HEK293 (cell line): ENCODE data around the gene SAE1.

ENCODE experiments used
- CTCF ChIA-PET: fragments of 350-600 bp; formaldehyde crosslinking; extraction: SDS; loops from one replicate; lab custom pipeline; 2021; ENCODE audit warnings: antibody characterized with exemption; lab: Yijun Ruan, JAX
- POLR2A ChIA-PET: fragments of 300-600 bp; formaldehyde crosslinking; extraction: SDS; loops from one replicate; lab custom pipeline; 2020; ENCODE audit warnings: antibody characterized with exemption, inconsistent platforms; lab: Yijun Ruan, JAX
- H3K27ac ChIP-seq: fragments of 200-500 bp; sonication (Bioruptor generic); 2 replicates; pipeline ENCODE4 v1.5.1; 2014; ENCODE audit warnings: low read depth, low read length, control low read depth, inconsistent platforms; ENCODE audit errors: extremely low read depth
- H3K36me3 ChIP-seq, 2 experiments: fragments of 200-500 bp in 1 of 2; sonication (Bioruptor generic) in 1 of 2; 1 replicate in 1 of 2; 2 replicates in 1 of 2; pipeline ENCODE4 v1.5.1; 2014 to 2017; ENCODE audit warnings: inconsistent platforms in 2 of 2, low read length in 2 of 2; ENCODE audit not compliant: control insufficient read depth in 2 of 2, insufficient read depth in 1 of 2
- H3K4me1 ChIP-seq: fragments of 200-500 bp; sonication (Bioruptor generic); 2 replicates; pipeline ENCODE4 v1.5.1; 2014; ENCODE audit warnings: mild to moderate bottlenecking, low read length, inconsistent platforms; ENCODE audit not compliant: control insufficient read depth, insufficient read depth
- H3K4me3 ChIP-seq: 2 replicates; pipeline ENCODE4 v1.5.1; 2011; ENCODE audit warnings: low read depth, mild to moderate bottlenecking, control low read depth, low read length, moderate library complexity
- H3K9me3 ChIP-seq: fragments of 200-500 bp; sonication (Bioruptor generic); 2 replicates; pipeline ENCODE4 v1.5.1; 2014; ENCODE audit warnings: low read depth, low read length, inconsistent platforms; ENCODE audit not compliant: control insufficient read depth, insufficient read depth
- BCL11A ChIP-seq: fragments of 450-650 bp; formaldehyde crosslinking; IDR thresholded peaks from 2 replicates; pipeline ENCODE4 v1.5.1; 2016; ENCODE audit warnings: low read depth, missing biosample characterization, missing genetic modification characterization
- BCL11B ChIP-seq: fragments of 450-650 bp; formaldehyde crosslinking; IDR thresholded peaks from 2 replicates; pipeline ENCODE4 v1.5.1; 2016; ENCODE audit warnings: low read depth, missing biosample characterization, missing genetic modification characterization
- HOXD13 ChIP-seq: sonication (generic); formaldehyde crosslinking; IDR thresholded peaks from 2 replicates; pipeline ENCODE4 v1.8.0; 2022; ENCODE audit warnings: missing genetic modification reagents, borderline replicate concordance
- REST ChIP-seq: fragments of 450-650 bp; formaldehyde crosslinking; IDR thresholded peaks from 2 replicates; pipeline ENCODE4 v1.5.1; 2016; ENCODE audit warnings: missing biosample characterization, missing genetic modification characterization
- ZBTB7A ChIP-seq: fragments of 450-650 bp; formaldehyde crosslinking; IDR thresholded peaks from 2 replicates; pipeline ENCODE4 v1.5.1; 2016; ENCODE audit warnings: low read depth, missing biosample characterization, missing genetic modification characterization
- ZFP37 ChIP-seq: fragments of 450-650 bp; formaldehyde crosslinking; IDR thresholded peaks from 2 replicates; pipeline ENCODE4 v1.5.1; 2016; ENCODE audit warnings: missing biosample characterization, missing genetic modification characterization
- ZNF112 ChIP-seq: fragments of 450-650 bp; formaldehyde crosslinking; IDR thresholded peaks from 2 replicates; pipeline ENCODE4 v1.5.0; 2017; ENCODE audit warnings: missing biosample characterization, missing genetic modification characterization
- ZNF132 ChIP-seq: fragments of 450-650 bp; formaldehyde crosslinking; IDR thresholded peaks from 2 replicates; pipeline ENCODE4 v1.5.1; 2017; ENCODE audit warnings: missing biosample characterization, missing genetic modification characterization, borderline replicate concordance
- ZNF16 ChIP-seq: fragments of 450-650 bp; formaldehyde crosslinking; IDR thresholded peaks from 2 replicates; pipeline ENCODE4 v1.5.1; 2016; ENCODE audit warnings: low read depth, missing biosample characterization, missing genetic modification characterization
- ZNF223 ChIP-seq: fragments of 450-650 bp; formaldehyde crosslinking; IDR thresholded peaks from 2 replicates; pipeline ENCODE4 v1.5.1; 2016; ENCODE audit warnings: missing biosample characterization, missing genetic modification characterization
- ZNF302 ChIP-seq: fragments of 450-650 bp; formaldehyde crosslinking; IDR thresholded peaks from 2 replicates; pipeline ENCODE4 v1.5.1; 2016; ENCODE audit warnings: missing biosample characterization, missing genetic modification characterization, low read depth
- ZNF362 ChIP-seq: fragments of 450-650 bp; formaldehyde crosslinking; IDR thresholded peaks from 2 replicates; pipeline ENCODE4 v1.5.1; 2016; ENCODE audit warnings: missing biosample characterization, missing genetic modification characterization
- ZNF394 ChIP-seq: fragments of 450-650 bp; formaldehyde crosslinking; IDR thresholded peaks from 2 replicates; pipeline ENCODE4 v1.5.1; 2016; ENCODE audit warnings: missing biosample characterization, missing genetic modification characterization, mild to moderate bottlenecking, moderate library complexity, borderline replicate concordance
- ZNF501 ChIP-seq: fragments of 450-650 bp; formaldehyde crosslinking; IDR thresholded peaks from 2 replicates; pipeline ENCODE4 v1.5.1; 2016; ENCODE audit warnings: missing biosample characterization, missing genetic modification characterization
- ZNF658 ChIP-seq: fragments of 450-650 bp; formaldehyde crosslinking; IDR thresholded peaks from 2 replicates; pipeline ENCODE4; 2016; ENCODE audit warnings: missing biosample characterization, missing genetic modification characterization
- ZNF701 ChIP-seq: fragments of 450-650 bp; formaldehyde crosslinking; IDR thresholded peaks from 2 replicates; pipeline ENCODE4 v1.5.1; 2016; ENCODE audit warnings: missing biosample characterization, missing genetic modification characterization
- ZNF747 ChIP-seq: fragments of 450-650 bp; formaldehyde crosslinking; IDR thresholded peaks from 2 replicates; pipeline ENCODE4 v1.5.1; 2016; ENCODE audit warnings: missing biosample characterization, missing genetic modification characterization
- ZSCAN30 ChIP-seq: fragments of 450-650 bp; IDR thresholded peaks from 2 replicates; pipeline ENCODE4 v1.5.1; 2018; ENCODE audit warnings: missing biosample characterization, mild to moderate bottlenecking, missing genetic modification characterization, moderate library complexity
- TF ChIP-seq, protein P1 (sequence below): fragments of 450-650 bp; formaldehyde crosslinking; IDR thresholded peaks from 2 replicates; pipeline ENCODE4 v1.5.1; 2016; ENCODE audit warnings: missing biosample characterization, missing genetic modification characterization, borderline replicate concordance
- TF ChIP-seq, protein P2 (sequence below): fragments of 450-650 bp; formaldehyde crosslinking; IDR thresholded peaks from 2 replicates; pipeline ENCODE4 v1.5.1; 2017; ENCODE audit warnings: missing biosample characterization, missing genetic modification characterization
- TF ChIP-seq, protein P3 (sequence below): fragments of 450-650 bp; formaldehyde crosslinking; IDR thresholded peaks from 2 replicates; pipeline ENCODE4 v1.5.1; 2017; ENCODE audit warnings: missing biosample characterization, missing genetic modification characterization

The SAE1 gene

DNA sequence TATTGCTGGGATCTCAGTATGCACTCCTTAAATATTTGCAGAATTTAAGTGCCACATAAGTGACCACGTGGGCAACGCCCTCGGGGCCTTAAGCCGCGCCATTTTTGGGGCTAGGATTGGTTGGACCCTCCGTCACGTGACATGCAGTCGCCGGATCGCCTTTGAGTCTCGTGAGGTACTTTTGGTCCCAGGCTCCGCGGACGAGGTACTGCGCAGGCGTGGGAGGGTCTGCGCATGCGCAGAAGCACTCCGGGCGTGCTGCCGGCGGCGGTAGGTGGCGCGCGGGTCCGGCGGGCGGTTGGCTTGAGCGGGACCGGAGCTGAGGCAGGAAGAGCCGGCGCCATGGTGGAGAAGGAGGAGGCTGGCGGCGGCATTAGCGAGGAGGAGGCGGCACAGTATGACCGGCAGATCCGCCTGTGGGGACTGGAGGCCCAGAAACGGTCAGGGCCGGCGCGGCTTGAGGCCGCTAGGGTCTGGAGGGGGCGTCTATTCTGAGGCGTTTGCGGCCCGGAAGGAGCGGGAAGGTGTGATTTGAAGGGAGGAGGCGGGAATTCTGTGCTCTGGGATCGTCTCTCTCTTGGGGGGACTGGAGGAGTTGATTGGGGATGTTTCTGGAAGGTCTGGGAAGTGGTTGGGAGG lies at the start of gene SAE1:
SAE1 (plus strand) TSS at position 247 of the 639 bp plus-strand sequence; CDS start at position 343, 96 bp downstream.
- peaks cover 5 to 19% of the 10 kb centered on the region in 2 experiments; a peak in 2 of 3 replicates for H3K36me3 ChIP-seq
- H3K27ac ChIP-seq: peak within 1 kb of the TSS; percentile 92
- H3K4me1 ChIP-seq: peaks cover 22% of the 10 kb centered on the region
- H3K9me3 ChIP-seq: no peaks in the 10 kb centered on the region
- peak within 1 kb of the TSS; percentile 75 for H3K4me3 ChIP-seq
- CTCF ChIA-PET: interaction anchor here (0.5 to 2.5 kb wide), 14 partner anchors 8 to 1163 kb away, joined by 3 to 11 read pairs (median 4); no protein-coding TSS in a partner anchor
- POLR2A ChIA-PET: interaction anchor here (0.5 to 3.6 kb wide), 20 partner anchors 8 to 346 kb away, joined by 3 to 86 read pairs (median 5); partner anchors contain the start of genes CCDC9, TMEM160 and ZC3H4
- TF ChIP-seq ZFP37 (tag by site-specific recombination): peak; percentile 73; the same call in 1 of the 2 replicates
- no peak for TF ChIP-seq ZNF16 (tag by site-specific recombination)
- no peak for TF ChIP-seq HOXD13
- TF ChIP-seq ZNF223 (tag by site-specific recombination): no peak
- no peak; the same call in 1 of the 2 replicates for TF ChIP-seq ZBTB7A
- TF ChIP-seq BCL11A (tag by site-specific recombination): no peak
- no peak for TF ChIP-seq ZNF302
- TF ChIP-seq ZNF394: no peak
- TF ChIP-seq, protein P1, sequence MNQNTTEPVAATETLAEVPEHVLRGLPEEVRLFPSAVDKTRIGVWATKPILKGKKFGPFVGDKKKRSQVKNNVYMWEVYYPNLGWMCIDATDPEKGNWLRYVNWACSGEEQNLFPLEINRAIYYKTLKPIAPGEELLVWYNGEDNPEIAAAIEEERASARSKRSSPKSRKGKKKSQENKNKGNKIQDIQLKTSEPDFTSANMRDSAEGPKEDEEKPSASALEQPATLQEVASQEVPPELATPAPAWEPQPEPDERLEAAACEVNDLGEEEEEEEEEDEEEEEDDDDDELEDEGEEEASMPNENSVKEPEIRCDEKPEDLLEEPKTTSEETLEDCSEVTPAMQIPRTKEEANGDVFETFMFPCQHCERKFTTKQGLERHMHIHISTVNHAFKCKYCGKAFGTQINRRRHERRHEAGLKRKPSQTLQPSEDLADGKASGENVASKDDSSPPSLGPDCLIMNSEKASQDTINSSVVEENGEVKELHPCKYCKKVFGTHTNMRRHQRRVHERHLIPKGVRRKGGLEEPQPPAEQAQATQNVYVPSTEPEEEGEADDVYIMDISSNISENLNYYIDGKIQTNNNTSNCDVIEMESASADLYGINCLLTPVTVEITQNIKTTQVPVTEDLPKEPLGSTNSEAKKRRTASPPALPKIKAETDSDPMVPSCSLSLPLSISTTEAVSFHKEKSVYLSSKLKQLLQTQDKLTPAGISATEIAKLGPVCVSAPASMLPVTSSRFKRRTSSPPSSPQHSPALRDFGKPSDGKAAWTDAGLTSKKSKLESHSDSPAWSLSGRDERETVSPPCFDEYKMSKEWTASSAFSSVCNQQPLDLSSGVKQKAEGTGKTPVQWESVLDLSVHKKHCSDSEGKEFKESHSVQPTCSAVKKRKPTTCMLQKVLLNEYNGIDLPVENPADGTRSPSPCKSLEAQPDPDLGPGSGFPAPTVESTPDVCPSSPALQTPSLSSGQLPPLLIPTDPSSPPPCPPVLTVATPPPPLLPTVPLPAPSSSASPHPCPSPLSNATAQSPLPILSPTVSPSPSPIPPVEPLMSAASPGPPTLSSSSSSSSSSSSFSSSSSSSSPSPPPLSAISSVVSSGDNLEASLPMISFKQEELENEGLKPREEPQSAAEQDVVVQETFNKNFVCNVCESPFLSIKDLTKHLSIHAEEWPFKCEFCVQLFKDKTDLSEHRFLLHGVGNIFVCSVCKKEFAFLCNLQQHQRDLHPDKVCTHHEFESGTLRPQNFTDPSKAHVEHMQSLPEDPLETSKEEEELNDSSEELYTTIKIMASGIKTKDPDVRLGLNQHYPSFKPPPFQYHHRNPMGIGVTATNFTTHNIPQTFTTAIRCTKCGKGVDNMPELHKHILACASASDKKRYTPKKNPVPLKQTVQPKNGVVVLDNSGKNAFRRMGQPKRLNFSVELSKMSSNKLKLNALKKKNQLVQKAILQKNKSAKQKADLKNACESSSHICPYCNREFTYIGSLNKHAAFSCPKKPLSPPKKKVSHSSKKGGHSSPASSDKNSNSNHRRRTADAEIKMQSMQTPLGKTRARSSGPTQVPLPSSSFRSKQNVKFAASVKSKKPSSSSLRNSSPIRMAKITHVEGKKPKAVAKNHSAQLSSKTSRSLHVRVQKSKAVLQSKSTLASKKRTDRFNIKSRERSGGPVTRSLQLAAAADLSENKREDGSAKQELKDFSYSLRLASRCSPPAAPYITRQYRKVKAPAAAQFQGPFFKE (tag by site-specific recombination): no peak
- TF ChIP-seq ZNF501 (tag by site-specific recombination): peak; percentile 92
- no peak for TF ChIP-seq ZSCAN30 (tag by site-specific recombination)
- TF ChIP-seq REST (tag by site-specific recombination): no peak
- TF ChIP-seq ZNF112: no peak
- TF ChIP-seq ZNF362 (tag by site-specific recombination): no peak
- no peak for TF ChIP-seq ZNF658 (tag by site-specific recombination)
- peak; percentile 91 for TF ChIP-seq BCL11B
- TF ChIP-seq, protein P2, sequence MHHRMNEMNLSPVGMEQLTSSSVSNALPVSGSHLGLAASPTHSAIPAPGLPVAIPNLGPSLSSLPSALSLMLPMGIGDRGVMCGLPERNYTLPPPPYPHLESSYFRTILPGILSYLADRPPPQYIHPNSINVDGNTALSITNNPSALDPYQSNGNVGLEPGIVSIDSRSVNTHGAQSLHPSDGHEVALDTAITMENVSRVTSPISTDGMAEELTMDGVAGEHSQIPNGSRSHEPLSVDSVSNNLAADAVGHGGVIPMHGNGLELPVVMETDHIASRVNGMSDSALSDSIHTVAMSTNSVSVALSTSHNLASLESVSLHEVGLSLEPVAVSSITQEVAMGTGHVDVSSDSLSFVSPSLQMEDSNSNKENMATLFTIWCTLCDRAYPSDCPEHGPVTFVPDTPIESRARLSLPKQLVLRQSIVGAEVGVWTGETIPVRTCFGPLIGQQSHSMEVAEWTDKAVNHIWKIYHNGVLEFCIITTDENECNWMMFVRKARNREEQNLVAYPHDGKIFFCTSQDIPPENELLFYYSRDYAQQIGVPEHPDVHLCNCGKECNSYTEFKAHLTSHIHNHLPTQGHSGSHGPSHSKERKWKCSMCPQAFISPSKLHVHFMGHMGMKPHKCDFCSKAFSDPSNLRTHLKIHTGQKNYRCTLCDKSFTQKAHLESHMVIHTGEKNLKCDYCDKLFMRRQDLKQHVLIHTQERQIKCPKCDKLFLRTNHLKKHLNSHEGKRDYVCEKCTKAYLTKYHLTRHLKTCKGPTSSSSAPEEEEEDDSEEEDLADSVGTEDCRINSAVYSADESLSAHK (tag by site-specific recombination): no peak; the same call in 1 of the 2 replicates
- no peak for TF ChIP-seq ZNF132
- TF ChIP-seq ZNF747 (tag by site-specific recombination): no peak
- TF ChIP-seq ZNF701 (tag by site-specific recombination): no peak
- TF ChIP-seq, protein P3, sequence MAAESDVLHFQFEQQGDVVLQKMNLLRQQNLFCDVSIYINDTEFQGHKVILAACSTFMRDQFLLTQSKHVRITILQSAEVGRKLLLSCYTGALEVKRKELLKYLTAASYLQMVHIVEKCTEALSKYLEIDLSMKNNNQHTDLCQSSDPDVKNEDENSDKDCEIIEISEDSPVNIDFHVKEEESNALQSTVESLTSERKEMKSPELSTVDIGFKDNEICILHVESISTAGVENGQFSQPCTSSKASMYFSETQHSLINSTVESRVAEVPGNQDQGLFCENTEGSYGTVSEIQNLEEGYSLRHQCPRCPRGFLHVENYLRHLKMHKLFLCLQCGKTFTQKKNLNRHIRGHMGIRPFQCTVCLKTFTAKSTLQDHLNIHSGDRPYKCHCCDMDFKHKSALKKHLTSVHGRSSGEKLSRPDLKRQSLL: no peak
